GM20000 (cell line): ENCODE data around the gene NUMBL.
"Not testable (repeated sequence)": the region's sequence is repeated elsewhere in the genome, so short reads cannot be mapped to it uniquely, and the experiment has no call there.

Experiments
- DNase-seq: peaks from one replicate; pipeline ENCODE4 v3.0.0; 2012; ENCODE audit warnings: low spot score
- TF ChIP-seq, protein P1 (sequence below): IDR thresholded peaks from 2 replicates; pipeline ENCODE4 v1.5.1; 2012; ENCODE audit warnings: mild to moderate bottlenecking, control low read depth; ENCODE audit errors: extremely low read depth, missing control alignments

Gene NUMBL

DNA sequence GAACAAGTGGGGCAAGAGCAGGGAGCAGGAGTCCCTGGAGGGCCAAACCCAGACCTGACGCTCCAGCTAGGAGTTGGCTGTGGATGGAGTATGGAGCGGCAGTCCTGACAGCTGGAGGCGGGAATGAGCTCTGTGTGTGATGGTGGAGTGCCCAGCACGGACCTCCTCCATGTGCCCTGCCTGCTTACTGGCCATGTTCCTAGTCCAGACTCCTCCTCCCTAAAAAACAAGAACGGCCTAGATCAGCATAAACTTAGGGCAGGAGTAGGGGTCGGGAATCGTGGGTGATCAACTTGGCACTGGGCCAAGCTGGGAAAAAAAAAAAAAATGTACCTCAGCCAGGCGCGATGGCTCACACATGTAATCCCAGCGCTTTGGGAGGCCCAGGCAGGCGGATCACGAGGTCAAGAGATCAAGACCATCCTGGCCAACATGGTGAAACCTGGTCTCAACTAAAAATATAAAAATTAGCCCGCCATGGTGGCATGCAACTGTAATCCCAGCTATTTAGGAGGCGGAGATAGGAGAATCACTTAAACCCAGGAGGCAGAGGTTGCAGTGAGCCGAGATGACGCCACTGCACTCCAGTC is 59.8 kb downstream of the NUMBL start:
- TF ChIP-seq, protein P1, sequence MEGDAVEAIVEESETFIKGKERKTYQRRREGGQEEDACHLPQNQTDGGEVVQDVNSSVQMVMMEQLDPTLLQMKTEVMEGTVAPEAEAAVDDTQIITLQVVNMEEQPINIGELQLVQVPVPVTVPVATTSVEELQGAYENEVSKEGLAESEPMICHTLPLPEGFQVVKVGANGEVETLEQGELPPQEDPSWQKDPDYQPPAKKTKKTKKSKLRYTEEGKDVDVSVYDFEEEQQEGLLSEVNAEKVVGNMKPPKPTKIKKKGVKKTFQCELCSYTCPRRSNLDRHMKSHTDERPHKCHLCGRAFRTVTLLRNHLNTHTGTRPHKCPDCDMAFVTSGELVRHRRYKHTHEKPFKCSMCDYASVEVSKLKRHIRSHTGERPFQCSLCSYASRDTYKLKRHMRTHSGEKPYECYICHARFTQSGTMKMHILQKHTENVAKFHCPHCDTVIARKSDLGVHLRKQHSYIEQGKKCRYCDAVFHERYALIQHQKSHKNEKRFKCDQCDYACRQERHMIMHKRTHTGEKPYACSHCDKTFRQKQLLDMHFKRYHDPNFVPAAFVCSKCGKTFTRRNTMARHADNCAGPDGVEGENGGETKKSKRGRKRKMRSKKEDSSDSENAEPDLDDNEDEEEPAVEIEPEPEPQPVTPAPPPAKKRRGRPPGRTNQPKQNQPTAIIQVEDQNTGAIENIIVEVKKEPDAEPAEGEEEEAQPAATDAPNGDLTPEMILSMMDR = no peak
- DNase-seq = no peak

DNA sequence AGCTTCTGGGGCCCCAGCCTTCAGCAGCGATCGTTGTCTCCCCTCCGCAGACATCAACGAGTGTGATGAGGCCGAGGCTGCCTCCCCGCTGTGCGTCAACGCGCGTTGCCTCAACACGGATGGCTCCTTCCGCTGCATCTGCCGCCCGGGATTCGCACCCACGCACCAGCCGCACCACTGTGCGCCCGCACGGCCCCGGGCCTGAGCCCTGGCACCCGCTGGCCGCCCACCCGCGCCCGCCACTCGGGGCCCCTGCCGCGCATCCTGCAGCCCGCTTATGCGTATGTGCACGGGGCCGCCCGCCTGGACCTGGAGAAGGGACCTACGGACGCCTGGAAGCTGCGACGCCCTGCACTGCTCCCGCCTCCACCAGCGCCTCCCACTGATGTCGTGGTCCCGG is 61.1 kb downstream of the NUMBL start:
- DNase-seq = no peak
- TF ChIP-seq, protein P1 = no peak

DNA sequence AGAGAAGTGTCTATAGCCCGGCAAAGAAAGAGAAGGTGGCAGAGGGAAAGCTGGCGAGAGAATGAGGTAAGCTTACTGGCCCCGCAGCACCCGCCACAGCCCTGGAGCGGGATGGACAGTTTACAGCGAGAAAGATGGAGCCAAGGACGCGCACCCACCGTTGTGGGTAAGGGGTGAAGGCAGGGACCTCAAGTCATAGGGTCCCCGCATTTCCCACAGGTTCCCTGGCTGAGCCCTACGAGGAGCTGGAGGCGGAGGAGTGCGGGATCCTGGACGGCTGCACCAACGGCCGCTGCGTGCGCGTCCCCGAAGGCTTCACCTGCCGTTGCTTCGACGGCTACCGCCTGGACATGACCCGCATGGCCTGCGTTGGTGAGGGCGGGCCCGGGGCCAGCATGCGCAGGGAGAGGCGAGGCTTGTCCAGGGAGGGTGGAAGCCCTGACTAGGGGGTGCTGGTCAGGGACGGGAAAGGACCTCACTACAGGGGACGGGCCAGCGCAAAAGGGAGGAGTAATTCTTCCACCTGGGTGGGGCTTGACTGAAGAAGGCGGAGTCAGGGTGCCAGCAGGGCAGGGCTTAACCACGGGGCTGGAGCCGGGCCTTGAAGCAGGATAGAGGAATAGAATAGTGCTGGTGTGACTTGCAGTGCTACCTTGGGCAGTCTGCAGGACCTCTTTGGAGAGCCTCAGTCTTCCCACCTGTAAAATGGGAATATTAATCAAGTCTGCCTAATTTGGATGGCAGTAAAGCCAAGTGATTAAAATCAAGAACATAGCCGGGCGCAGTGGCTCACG is 62.8 kb downstream of the NUMBL start:
- TF ChIP-seq, protein P1 = no peak
- no peak for DNase-seq

DNA sequence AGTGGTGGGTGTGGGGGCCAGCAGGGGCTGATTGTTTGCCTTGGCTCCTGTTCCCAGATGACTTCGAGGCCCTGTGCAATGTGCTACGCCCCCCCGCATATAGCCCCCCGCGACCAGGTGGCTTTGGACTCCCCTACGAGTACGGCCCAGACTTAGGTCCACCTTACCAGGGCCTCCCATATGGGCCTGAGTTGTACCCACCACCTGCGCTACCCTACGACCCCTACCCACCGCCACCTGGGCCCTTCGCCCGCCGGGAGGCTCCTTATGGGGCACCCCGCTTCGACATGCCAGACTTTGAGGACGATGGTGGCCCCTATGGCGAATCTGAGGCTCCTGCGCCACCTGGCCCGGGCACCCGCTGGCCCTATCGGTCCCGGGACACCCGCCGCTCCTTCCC is 63.5 kb downstream of the NUMBL start:
- TF ChIP-seq, protein P1 = no peak
- no peak for DNase-seq

DNA sequence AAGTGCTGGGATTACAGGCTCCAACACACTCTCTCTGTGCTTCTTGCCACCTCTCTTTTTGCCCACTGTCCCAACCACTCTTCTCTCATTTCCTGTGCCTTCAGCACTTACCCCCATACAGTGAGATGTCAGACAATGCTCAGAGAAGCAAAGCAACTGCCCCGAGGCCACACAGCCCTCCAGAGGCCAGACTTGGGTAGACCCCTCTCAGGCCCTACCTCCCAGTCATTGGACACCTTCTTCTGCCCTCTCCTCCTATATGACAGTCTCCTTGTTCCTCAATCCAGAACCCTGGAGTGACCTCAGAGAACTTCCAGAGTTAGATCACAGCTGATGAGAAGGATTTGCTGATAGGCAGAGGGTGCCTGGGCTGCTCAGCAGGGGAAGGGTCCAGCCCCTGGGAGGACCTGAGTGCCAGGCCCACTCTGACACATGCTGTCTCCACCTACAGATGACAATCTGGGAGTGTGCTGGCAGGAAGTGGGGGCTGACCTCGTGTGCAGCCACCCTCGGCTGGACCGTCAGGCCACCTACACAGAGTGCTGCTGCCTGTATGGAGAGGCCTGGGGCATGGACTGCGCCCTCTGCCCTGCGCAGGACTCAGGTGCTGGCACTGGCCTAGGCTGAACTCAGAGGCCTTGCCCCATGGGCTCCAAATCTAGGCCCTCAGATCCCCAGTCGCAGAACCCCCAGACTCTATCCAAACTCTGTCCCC is 64.9 kb downstream of the NUMBL start:
- no peak for DNase-seq
- TF ChIP-seq, protein P1 = no peak

DNA sequence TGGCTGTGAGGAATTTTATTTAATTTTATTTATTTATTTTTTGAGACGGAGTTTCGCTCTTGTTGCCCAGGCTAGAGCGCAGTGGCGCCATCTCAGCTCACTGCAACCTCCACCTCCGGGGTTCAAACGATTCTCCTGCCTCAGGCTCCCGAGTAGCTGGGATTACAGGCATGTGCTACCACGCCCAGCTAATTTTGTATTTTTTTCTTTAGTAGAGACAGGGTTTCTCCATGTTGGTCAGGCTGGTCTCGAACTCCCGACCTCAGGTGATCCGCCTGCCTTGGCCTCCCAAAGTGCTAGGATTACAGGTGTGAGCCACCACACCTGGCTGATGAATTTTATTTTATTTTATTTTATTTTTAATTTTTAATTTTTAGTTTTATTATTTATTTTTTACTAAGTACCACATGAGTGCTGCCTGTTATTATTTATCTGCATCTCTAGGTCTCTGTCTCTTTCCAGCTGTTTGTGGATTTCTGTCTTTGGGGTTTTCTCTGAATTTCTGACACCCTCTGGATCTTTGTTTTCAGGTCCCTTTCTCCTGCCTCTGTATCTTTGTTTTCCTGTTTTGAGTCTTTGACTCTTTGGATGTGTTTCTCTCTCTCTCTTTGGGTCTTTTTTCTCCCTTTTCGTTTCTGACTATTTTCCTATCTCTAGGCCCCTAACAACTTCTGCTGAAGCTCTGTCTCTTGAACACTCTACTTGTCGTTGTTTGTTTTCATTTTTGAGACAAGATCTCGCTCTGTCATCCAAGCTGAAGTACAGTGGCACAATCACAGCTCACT is 65.9 kb downstream of the NUMBL start:
- DNase-seq = not testable (repeated sequence)

DNA sequence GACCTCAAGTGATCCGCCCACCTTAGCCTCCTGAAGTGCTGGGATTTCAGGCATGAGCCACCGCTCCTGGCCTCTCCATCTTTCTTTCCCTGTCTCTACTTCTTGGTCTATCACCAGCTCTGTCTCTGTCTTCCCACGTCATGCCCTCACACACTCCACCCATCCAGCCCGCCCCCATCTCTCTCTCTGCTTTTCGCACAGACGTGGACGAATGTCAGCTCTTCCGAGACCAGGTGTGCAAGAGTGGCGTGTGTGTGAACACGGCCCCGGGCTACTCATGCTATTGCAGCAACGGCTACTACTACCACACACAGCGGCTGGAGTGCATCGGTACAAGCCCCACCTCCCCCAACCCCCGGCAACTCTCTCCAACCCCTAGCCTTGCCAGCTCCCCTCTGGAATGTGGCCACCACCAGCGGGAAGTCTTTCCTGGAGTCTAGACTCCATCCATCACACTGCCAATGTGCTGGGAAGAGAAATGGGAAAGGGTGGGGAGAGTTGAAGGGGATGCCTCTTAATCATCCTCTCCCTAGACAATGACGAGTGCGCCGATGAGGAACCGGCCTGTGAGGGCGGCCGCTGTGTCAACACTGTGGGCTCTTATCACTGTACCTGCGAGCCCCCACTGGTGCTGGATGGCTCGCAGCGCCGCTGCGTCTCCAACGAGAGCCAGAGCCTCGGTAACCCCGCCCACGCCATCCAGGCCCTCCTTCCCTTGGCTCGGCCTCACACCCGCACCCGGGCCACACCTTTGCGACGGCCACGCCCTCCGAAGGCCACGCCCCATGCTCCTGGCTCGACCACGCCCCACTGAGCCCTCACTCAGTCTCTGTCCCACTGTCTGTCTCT is 66.8 kb downstream of the NUMBL start:
- DNase-seq = no peak
- TF ChIP-seq, protein P1 = no peak
